Lung (tissue), 12 donors: ENCODE measurements around the gene COL6A2. TPM values are rescaled to one million over a fixed set of nuclear protein-coding genes. Genes with fewer than 3 reads are reported as not detected.

Source experiments
- ATAC-seq: fragments of 200-7000 bp; cut with Tn5 transposase; one replicate; pipeline ENCODE4 v1.9.1; 2020; ENCODE audit warnings: moderate number of reproducible peaks; ENCODE audit not compliant: insufficient read depth, low FRiP score
- DNase-seq, 3 donors: peaks; one replicate each; pipeline ENCODE4 v3.0.0-alpha.2; 2013 to 2017
- H3K27ac ChIP-seq, 2 donors: one replicate each; pipeline ENCODE4 v1.5.1; 2013; ENCODE audit warnings: mild to moderate bottlenecking in 2 of 2, moderate library complexity in 2 of 2, control low read depth in 1 of 2, inconsistent platforms in 1 of 2, low read depth in 1 of 2, low read length in 1 of 2
- H3K27me3 ChIP-seq, 3 donors: one replicate each; pipeline ENCODE4 v1.5.1; 2013; ENCODE audit warnings: low read length in 2 of 3; ENCODE audit not compliant: control insufficient read depth in 3 of 3, insufficient read depth in 3 of 3
- H3K36me3 ChIP-seq, 4 donors: one replicate each; pipeline ENCODE4 v1.5.1; 2013; ENCODE audit warnings: low read length in 4 of 4, mild to moderate bottlenecking in 1 of 4, moderate library complexity in 1 of 4; ENCODE audit not compliant: control insufficient read depth in 4 of 4, insufficient read depth in 4 of 4
- H3K4me1 ChIP-seq, 5 donors: one replicate each; pipeline ENCODE4 v1.5.1; 2013; ENCODE audit warnings: low read length in 5 of 5, mild to moderate bottlenecking in 2 of 5, moderate library complexity in 1 of 5; ENCODE audit not compliant: control insufficient read depth in 5 of 5, insufficient read depth in 5 of 5
- H3K4me3 ChIP-seq: one replicate; pipeline ENCODE4 v1.5.1; 2013; ENCODE audit warnings: mild to moderate bottlenecking, control low read depth, moderate library complexity
- H3K9ac ChIP-seq, 2 donors: one replicate each; pipeline ENCODE4 v1.5.1; 2013; ENCODE audit warnings: low read length in 2 of 2, control low read depth in 1 of 2; ENCODE audit not compliant: insufficient read depth in 1 of 2
- H3K9me3 ChIP-seq, 4 donors: one replicate each; pipeline ENCODE4 v1.5.1; 2013; ENCODE audit warnings: low read length in 3 of 4, mild to moderate bottlenecking in 1 of 4, moderate library complexity in 1 of 4; ENCODE audit not compliant: control insufficient read depth in 4 of 4, insufficient read depth in 3 of 4
- CTCF ChIP-seq: IDR thresholded peaks from 2 replicates; pipeline ENCODE4 v1.5.1; 2012; ENCODE audit warnings: mild to moderate bottlenecking; ENCODE audit errors: control extremely low read depth, extremely low read depth
- WGBS, 2 donors: extraction: QIAGEN DNeasy Blood & Tissue Kit; methylation state at CpG; one replicate each; pipeline ENCODE4 v1.1.7; 2013; 5-methylcytosine and 5-hydroxymethylcytosine counted together
- polyA plus RNA-seq, 2 donors: library from polyadenylated mRNA; stranded (reverse); fragments of 200-250 nt; gene quantifications; one replicate each; pipeline ENCODE4 v1.2.1, GENCODE V29; 2013
- total RNA-seq, 2 donors: library from RNA; depleted of rRNA in 1 of 2; stranded (reverse); fragments of >200 nt in 1 of 2; gene quantifications; one replicate each; pipeline ENCODE4 v1.2.1, GENCODE V29; 2014 to 2021
- donor health status: control.
- donor health status: control.
- donor health status: Bipolar disorder and iron deficiency.
- donor health status: healthy.
- donor health status: DM: yes; HTN: yes; CAD: no.

Gene COL6A2
- total and polyA plus RNA-seq, 4 donors: 192 to 466 (median 292) TPM

GRCh38 chr21:46151261-46151988 lies 53.5 kb downstream of the COL6A2 start:
- DNase-seq (peak in 1 of 3 donors; percentile 8), ATAC-seq (no peak)
- Histone ChIP-seq H3K27ac (no peak overlapping the region), H3K9ac (no peak overlapping the region), H3K9me3 (no peaks in the 10 kb centered on the region), H3K27me3 (no peaks in the 10 kb centered on the region), H3K4me1 (peaks cover 0 to 13% (median 6%) of the 10 kb centered on the region in 5 donors), H3K36me3 (peaks cover 0 to 3% (median 0%) of the 10 kb centered on the region in 4 donors), H3K4me3 (no peak overlapping the region)
- 88 to 91% methylated on average over 47 of the region's 47 CpGs for WGBS, 2 donors
- no peak for TF ChIP-seq CTCF

DNA sequence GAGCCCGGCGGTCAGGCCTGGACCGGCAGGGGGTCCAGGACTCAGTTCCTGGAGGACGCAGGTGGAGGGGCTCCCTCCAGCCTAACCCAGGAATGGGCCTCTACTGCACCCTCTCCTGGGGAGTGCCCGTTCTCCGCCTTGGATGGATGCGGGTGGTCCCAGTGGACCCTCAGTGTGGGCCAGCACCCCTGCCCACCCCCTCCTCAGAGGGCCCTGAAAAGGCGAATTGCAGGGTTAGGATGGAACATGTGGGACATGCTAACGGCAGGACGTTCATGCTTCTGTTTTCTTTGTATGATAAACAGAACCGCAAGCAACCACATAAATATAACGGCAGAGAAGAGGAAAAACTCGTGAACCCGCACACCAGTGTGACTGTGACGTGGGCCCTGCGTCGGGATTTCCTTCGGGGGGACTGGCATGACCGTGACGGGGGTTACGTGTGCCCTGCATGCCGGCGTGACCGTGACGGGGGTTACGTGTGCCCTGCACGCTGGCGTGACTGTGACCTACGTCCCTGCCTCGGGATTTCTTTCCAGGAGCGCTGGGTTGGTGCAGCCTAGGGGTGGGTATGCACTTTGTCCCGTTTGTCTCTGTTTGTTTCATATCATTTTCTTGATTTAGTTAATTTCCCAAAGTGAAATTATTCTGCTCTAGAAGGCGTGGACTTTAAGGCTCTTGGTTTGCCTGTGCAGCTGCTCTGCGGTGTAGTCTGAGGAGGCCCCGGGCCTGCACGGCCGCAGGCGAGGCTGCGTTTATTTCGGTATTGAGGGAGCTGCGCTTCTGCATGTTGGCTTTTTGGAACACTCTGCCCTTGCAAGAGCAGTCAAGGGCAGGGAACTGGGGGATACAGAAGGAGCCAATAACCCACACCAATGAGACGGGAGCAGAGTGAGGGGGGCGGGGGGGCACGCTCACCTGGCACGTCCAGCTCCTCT lies 54.3 kb downstream of the COL6A2 start:
- ATAC-seq (no peak), DNase-seq (peak in 1 of 3 donors; percentile 8)
- Histone ChIP-seq H3K27me3 (no peaks in the 10 kb centered on the region), H3K4me3 (no peak overlapping the region), H3K27ac (no peak overlapping the region), H3K9ac (no peak overlapping the region), H3K36me3 (peaks cover 0 to 3% (median 0%) of the 10 kb centered on the region in 4 donors), H3K9me3 (no peaks in the 10 kb centered on the region), H3K4me1 (peaks cover 0 to 13% (median 6%) of the 10 kb centered on the region in 5 donors)
- no peak for TF ChIP-seq CTCF
- WGBS, 2 donors: 91 to 94% methylated on average over 45 of the region's 45 CpGs

GRCh38 chr21:46152927-46153246 lies 55.0 kb downstream of the COL6A2 start:
- Histone ChIP-seq H3K27ac (no peak overlapping the region), H3K4me1 (peaks cover 0 to 13% (median 6%) of the 10 kb centered on the region in 5 donors), H3K4me3 (no peak overlapping the region), H3K36me3 (peaks cover 0 to 3% (median 0%) of the 10 kb centered on the region in 4 donors), H3K27me3 (no peaks in the 10 kb centered on the region), H3K9ac (no peak overlapping the region), H3K9me3 (no peaks in the 10 kb centered on the region)
- DNase-seq (no peak), ATAC-seq (no peak)
- WGBS, 2 donors: 36 to 48% methylated on average over 15 to 18 of the region's 18 CpGs
- TF ChIP-seq CTCF: no peak
